Measurements from ENCODE around the gene PEX11B.

Gene PEX11B

GRCh38 chr1:145958734-145959133 lies 40.2 kb upstream of the PEX11B start:
- Histone ChIP-seq H3K36me3 (ENCODE audit: control insufficient read depth in 4 of 4, insufficient read depth in 4 of 4, low read length in 3 of 4) (peaks cover 0 to 6% (median 0%) of the 10 kb centered on the region in 4 experiments), H3K9me3 (ENCODE audit: control extremely low read depth in 1 of 5, control insufficient read depth in 4 of 5, insufficient read depth in 2 of 5, low read depth in 1 of 5, low read length in 4 of 5) (no peaks in the 10 kb centered on the region), H3K4me1 (ENCODE audit: control extremely low read depth in 1 of 4, control insufficient read depth in 4 of 4, insufficient read depth in 4 of 4, low read length in 3 of 4) (peaks cover 39 to 83% (median 71%) of the 10 kb centered on the region in 4 experiments), H3K4me3 (ENCODE audit: control insufficient read depth in 1 of 7, extremely low read depth in 1 of 7, insufficient read depth in 4 of 7, low read depth in 2 of 7, low read length in 6 of 7) (peak overlapping the region in 1 of 7 experiments; percentile 85), H3K27ac (ENCODE audit: insufficient read depth in 1 of 2, low read depth in 1 of 2, low read length in 2 of 2, poor library complexity in 1 of 2, severe bottlenecking in 2 of 2) (no peak overlapping the region), H3K27me3 (replicated peaks in 2 of 5; ENCODE audit: control insufficient read depth in 4 of 5, insufficient read depth in 5 of 5, low read length in 4 of 5) (peaks cover 0 to 3% (median 0%) of the 10 kb centered on the region in 5 experiments)
- CTCF ChIA-PET: interaction anchor here (1.0 to 1.9 kb wide), 6 partner anchors 10 to 132 kb away, joined by 3 to 9 read pairs (median 4); partner anchors contain the start of gene NUDT17
- DNase-seq: no peak
- POLR2A ChIA-PET: interaction anchor here (1.5 to 1.8 kb wide), 2 partner anchors 16 to 31 kb away, joined by 3 to 7 read pairs; partner anchors contain the start of gene RBM8A

DNA sequence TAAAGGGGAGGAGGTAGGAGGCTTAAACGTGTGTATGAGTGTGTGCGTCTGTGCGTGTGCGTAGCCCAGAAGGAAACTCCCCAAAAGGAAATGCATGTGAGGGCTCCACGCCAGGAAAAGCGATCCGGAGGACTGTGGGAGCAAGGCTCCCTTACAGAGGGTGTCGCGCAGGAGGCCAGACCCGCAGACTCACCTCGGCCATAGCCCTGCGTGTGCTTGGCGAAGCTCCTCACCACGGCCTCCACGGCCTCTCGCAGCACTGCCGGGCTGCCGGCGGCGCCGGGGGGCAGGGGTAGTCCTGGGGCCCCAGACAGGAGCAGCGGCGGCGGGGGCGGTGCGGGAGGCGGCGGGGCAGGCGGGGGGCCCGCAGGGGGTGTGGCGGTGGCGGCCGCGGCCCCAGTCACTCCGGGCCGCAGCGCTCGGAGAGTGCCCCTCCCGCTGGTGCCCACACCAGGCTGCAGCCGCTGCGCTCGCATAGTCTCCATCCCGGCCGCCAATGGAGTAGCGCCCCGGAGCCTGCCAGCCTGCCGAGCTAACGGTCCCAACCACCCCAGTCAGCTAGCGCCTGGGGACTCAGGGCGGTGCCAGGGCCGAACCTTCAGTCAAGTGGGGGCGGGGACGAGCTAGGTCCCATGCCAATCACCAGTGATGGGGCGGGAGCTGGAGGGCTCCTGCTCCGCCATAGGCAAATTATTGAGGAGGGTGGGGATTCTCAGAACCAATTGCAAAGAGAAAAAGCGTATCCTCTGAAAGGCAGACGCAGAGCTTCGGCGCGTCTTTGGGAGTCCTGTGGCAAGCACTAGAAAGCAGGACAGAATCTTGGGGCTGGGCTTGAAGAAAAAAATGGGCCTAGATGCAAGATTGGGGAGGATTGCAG lies 39.2 kb upstream of the PEX11B start, which contains the start of gene LIX1L:
Gene LIX1L, minus strand, starts transcription at position 575 of the 877 bp plus-strand sequence. Its CDS starts 90 bp downstream, at position 485.
- ChIA-PET POLR2A (interaction anchor here (0.6 to 1.8 kb wide), 6 partner anchors 15 to 94 kb away, joined by 3 to 8 read pairs (median 6); partner anchors contain the start of genes PEX11B and RBM8A), CTCF (interaction anchor here (0.7 to 1.9 kb wide), 12 partner anchors 10 to 131 kb away, joined by 3 to 9 read pairs (median 3); partner anchors contain the start of gene NUDT17)
- H3K4me1 ChIP-seq (ENCODE audit: control extremely low read depth in 1 of 4, control insufficient read depth in 4 of 4, insufficient read depth in 4 of 4, low read length in 3 of 4): peaks cover 31 to 72% (median 61%) of the 10 kb centered on the region in 4 experiments
- peak within 1 kb of the TSS; percentile 61 to 87 for H3K27ac ChIP-seq (ENCODE audit: insufficient read depth in 1 of 2, low read depth in 1 of 2, low read length in 2 of 2, poor library complexity in 1 of 2, severe bottlenecking in 2 of 2)
- H3K4me3 ChIP-seq (ENCODE audit: control insufficient read depth in 1 of 7, extremely low read depth in 1 of 7, insufficient read depth in 4 of 7, low read depth in 2 of 7, low read length in 6 of 7): peak within 1 kb of the TSS; percentile 54 to 95 (median 85)
- peaks cover 0 to 6% (median 3%) of the 10 kb centered on the region in 4 experiments for H3K36me3 ChIP-seq (ENCODE audit: control insufficient read depth in 4 of 4, insufficient read depth in 4 of 4, low read length in 3 of 4)
- no peaks in the 10 kb centered on the region for H3K9me3 ChIP-seq (ENCODE audit: control extremely low read depth in 1 of 5, control insufficient read depth in 4 of 5, insufficient read depth in 2 of 5, low read depth in 1 of 5, low read length in 4 of 5)
- WGBS (ENCODE audit: insufficient coverage): 0% methylated on average over 42 of the region's 60 CpGs
- H3K27me3 ChIP-seq (replicated peaks in 2 of 5; ENCODE audit: control insufficient read depth in 4 of 5, insufficient read depth in 5 of 5, low read length in 4 of 5): no peaks in the 10 kb centered on the region
- peak; percentile 96 to 98 (median 98) for DNase-seq

GRCh38 chr1:145956781-145957442 lies 38.4 kb upstream of the PEX11B start:
- 3% methylated on average over 3 of the region's 3 CpGs for WGBS (ENCODE audit: insufficient coverage)
- POLR2A ChIA-PET: interaction anchor here (1.0 to 1.8 kb wide), 3 partner anchors 14 to 38 kb away, joined by 5 to 8 read pairs (median 7); partner anchors contain the start of genes PEX11B and RBM8A
- CTCF ChIA-PET: interaction anchor here (1.1 to 1.9 kb wide), 6 partner anchors 9 to 85 kb away, joined by 3 to 9 read pairs (median 4); no protein-coding TSS in a partner anchor
- H3K27ac ChIP-seq (ENCODE audit: insufficient read depth in 1 of 2, low read depth in 1 of 2, low read length in 2 of 2, poor library complexity in 1 of 2, severe bottlenecking in 2 of 2): peak overlapping the region; percentile 61 to 87
- H3K9me3 ChIP-seq (ENCODE audit: control extremely low read depth in 1 of 5, control insufficient read depth in 4 of 5, insufficient read depth in 2 of 5, low read depth in 1 of 5, low read length in 4 of 5): no peaks in the 10 kb centered on the region
- peak overlapping the region; percentile 54 to 95 (median 85) for H3K4me3 ChIP-seq (ENCODE audit: control insufficient read depth in 1 of 7, extremely low read depth in 1 of 7, insufficient read depth in 4 of 7, low read depth in 2 of 7, low read length in 6 of 7)
- H3K27me3 ChIP-seq (replicated peaks in 2 of 5; ENCODE audit: control insufficient read depth in 4 of 5, insufficient read depth in 5 of 5, low read length in 4 of 5): no peaks in the 10 kb centered on the region
- peaks cover 29 to 65% (median 54%) of the 10 kb centered on the region in 4 experiments for H3K4me1 ChIP-seq (ENCODE audit: control extremely low read depth in 1 of 4, control insufficient read depth in 4 of 4, insufficient read depth in 4 of 4, low read length in 3 of 4)
- H3K36me3 ChIP-seq (ENCODE audit: control insufficient read depth in 4 of 4, insufficient read depth in 4 of 4, low read length in 3 of 4): peaks cover 0 to 6% (median 3%) of the 10 kb centered on the region in 4 experiments
- DNase-seq: peak in 1 of 3 donors; percentile 24

GRCh38 chr1:145956361-145956760 lies 37.8 kb upstream of the PEX11B start:
- Histone ChIP-seq H3K36me3 (ENCODE audit: control insufficient read depth in 4 of 4, insufficient read depth in 4 of 4, low read length in 3 of 4) (peaks cover 0 to 6% (median 4%) of the 10 kb centered on the region in 4 experiments), H3K4me3 (ENCODE audit: control insufficient read depth in 1 of 7, extremely low read depth in 1 of 7, insufficient read depth in 4 of 7, low read depth in 2 of 7, low read length in 6 of 7) (peak overlapping the region in 6 of 7 experiments; percentile 81 to 95 (median 86)), H3K27me3 (replicated peaks in 2 of 5; ENCODE audit: control insufficient read depth in 4 of 5, insufficient read depth in 5 of 5, low read length in 4 of 5) (no peaks in the 10 kb centered on the region), H3K27ac (ENCODE audit: insufficient read depth in 1 of 2, low read depth in 1 of 2, low read length in 2 of 2, poor library complexity in 1 of 2, severe bottlenecking in 2 of 2) (peak overlapping the region; percentile 26 to 87), H3K9me3 (ENCODE audit: control extremely low read depth in 1 of 5, control insufficient read depth in 4 of 5, insufficient read depth in 2 of 5, low read depth in 1 of 5, low read length in 4 of 5) (no peaks in the 10 kb centered on the region), H3K4me1 (ENCODE audit: control extremely low read depth in 1 of 4, control insufficient read depth in 4 of 4, insufficient read depth in 4 of 4, low read length in 3 of 4) (peaks cover 29 to 60% (median 49%) of the 10 kb centered on the region in 4 experiments)
- no peak for DNase-seq
- ChIA-PET CTCF (interaction anchor here (0.6 to 1.4 kb wide), 2 partner anchors 9 to 42 kb away, joined by 3 read pairs; no protein-coding TSS in a partner anchor), POLR2A (no interaction called here)

- DNase-seq: no peak
- ChIA-PET POLR2A (no interaction called here), CTCF (interaction anchor here (1.0 to 1.5 kb wide), 4 partner anchors 11 to 25 kb away, joined by 3 to 4 read pairs (median 3); no protein-coding TSS in a partner anchor)
- 56% methylated on average over 2 of the region's 2 CpGs for WGBS (ENCODE audit: insufficient coverage)
- Histone ChIP-seq H3K4me3 (ENCODE audit: control insufficient read depth in 1 of 7, extremely low read depth in 1 of 7, insufficient read depth in 4 of 7, low read depth in 2 of 7, low read length in 6 of 7) (peak overlapping the region in 2 of 7 experiments; percentile 11 to 95), H3K27me3 (replicated peaks in 2 of 5; ENCODE audit: control insufficient read depth in 4 of 5, insufficient read depth in 5 of 5, low read length in 4 of 5) (no peaks in the 10 kb centered on the region), H3K9me3 (ENCODE audit: control extremely low read depth in 1 of 5, control insufficient read depth in 4 of 5, insufficient read depth in 2 of 5, low read depth in 1 of 5, low read length in 4 of 5) (no peaks in the 10 kb centered on the region), H3K27ac (ENCODE audit: insufficient read depth in 1 of 2, low read depth in 1 of 2, low read length in 2 of 2, poor library complexity in 1 of 2, severe bottlenecking in 2 of 2) (no peak overlapping the region), H3K36me3 (ENCODE audit: control insufficient read depth in 4 of 4, insufficient read depth in 4 of 4, low read length in 3 of 4) (peaks cover 0 to 8% (median 5%) of the 10 kb centered on the region in 4 experiments), H3K4me1 (ENCODE audit: control extremely low read depth in 1 of 4, control insufficient read depth in 4 of 4, insufficient read depth in 4 of 4, low read length in 3 of 4) (peaks cover 29 to 60% (median 45%) of the 10 kb centered on the region in 4 experiments)
These were observed 36.9 kb upstream of the PEX11B start for GRCh38 chr1:145955436-145955835.

DNA sequence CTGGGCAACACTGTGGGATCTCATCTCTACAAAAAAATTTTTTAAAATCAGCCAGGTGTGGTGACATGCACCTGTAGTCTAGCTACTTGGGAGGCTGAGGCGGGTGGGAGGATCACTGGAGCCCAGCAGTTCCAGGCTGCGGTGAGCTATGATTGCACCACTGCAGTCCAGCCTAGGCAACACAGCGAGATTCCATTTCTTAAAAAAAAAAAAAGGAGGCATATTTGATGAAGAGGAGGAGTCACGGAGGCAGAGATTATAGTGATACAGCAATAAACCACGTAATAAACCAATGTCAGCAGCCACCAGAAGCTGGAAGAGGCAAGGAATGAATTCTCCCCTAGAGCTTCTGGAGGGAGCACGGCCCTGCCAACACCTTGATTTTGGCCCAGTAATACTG lies 35.3 kb upstream of the PEX11B start:
- POLR2A ChIA-PET: no interaction called here
- Histone ChIP-seq H3K36me3 (ENCODE audit: control insufficient read depth in 4 of 4, insufficient read depth in 4 of 4, low read length in 3 of 4) (peaks cover 0 to 8% (median 5%) of the 10 kb centered on the region in 4 experiments), H3K9me3 (ENCODE audit: control extremely low read depth in 1 of 5, control insufficient read depth in 4 of 5, insufficient read depth in 2 of 5, low read depth in 1 of 5, low read length in 4 of 5) (no peaks in the 10 kb centered on the region), H3K4me1 (ENCODE audit: control extremely low read depth in 1 of 4, control insufficient read depth in 4 of 4, insufficient read depth in 4 of 4, low read length in 3 of 4) (peaks cover 19 to 47% (median 31%) of the 10 kb centered on the region in 4 experiments), H3K27ac (ENCODE audit: insufficient read depth in 1 of 2, low read depth in 1 of 2, low read length in 2 of 2, poor library complexity in 1 of 2, severe bottlenecking in 2 of 2) (no peak overlapping the region), H3K27me3 (replicated peaks in 2 of 5; ENCODE audit: control insufficient read depth in 4 of 5, insufficient read depth in 5 of 5, low read length in 4 of 5) (no peaks in the 10 kb centered on the region), H3K4me3 (ENCODE audit: control insufficient read depth in 1 of 7, extremely low read depth in 1 of 7, insufficient read depth in 4 of 7, low read depth in 2 of 7, low read length in 6 of 7) (no peak overlapping the region)
- DNase-seq: no peak
- WGBS (ENCODE audit: insufficient coverage): 95% methylated on average over 3 of the region's 6 CpGs
- CTCF ChIA-PET: interaction anchor here (0.7 kb wide), 2 partner anchors 9 to 13 kb away, joined by 3 read pairs; no protein-coding TSS in a partner anchor

Measured in common myeloid progenitor, CD34-positive (primary cell).